DOHH2 (cell line): Measurements from ENCODE around the gene RANBP10.

Experiments used
- H3F3A ChIP-seq: fragments of 200-600 bp; sonication (generic), shearing (Covaris generic); 2 replicates; pipeline ENCODE4 v1.6.0; 2016; ENCODE audit warnings: antibody characterized with exemption, mild to moderate bottlenecking; ENCODE audit not compliant: control insufficient read depth, insufficient read depth
- H3K27ac ChIP-seq: fragments of 200-600 bp; sonication (generic); 2 replicates; pipeline ENCODE4 v1.5.1; 2014; ENCODE audit warnings: low read depth, mild to moderate bottlenecking, low read length, moderate library complexity
- H3K27me3 ChIP-seq: fragments of 200-600 bp; sonication (generic); 2 replicates; pipeline ENCODE4 v1.6.1; 2014; ENCODE audit warnings: mild to moderate bottlenecking, low read length, mixed read lengths; ENCODE audit not compliant: control insufficient read depth
- H3K36me3 ChIP-seq: fragments of 200-600 bp; sonication (generic); 2 replicates; pipeline ENCODE4 v1.6.1; 2014; ENCODE audit warnings: mild to moderate bottlenecking, low read length, moderate library complexity, mixed read lengths; ENCODE audit not compliant: control insufficient read depth
- H3K4me1 ChIP-seq: fragments of 200-600 bp; sonication (generic); 2 replicates; pipeline ENCODE4 v1.6.1; 2014; ENCODE audit warnings: mild to moderate bottlenecking, low read length, mixed read lengths; ENCODE audit not compliant: control insufficient read depth
- H3K4me2 ChIP-seq: fragments of 200-600 bp; sonication (generic); 2 replicates; pipeline ENCODE4 v1.6.0; 2014; ENCODE audit warnings: mild to moderate bottlenecking, low read length, moderate library complexity
- H3K4me3 ChIP-seq: fragments of 200-600 bp; sonication (generic); 2 replicates; pipeline ENCODE4 v1.5.1; 2014; ENCODE audit warnings: mild to moderate bottlenecking, low read length, mixed read lengths
- H3K79me2 ChIP-seq: fragments of 200-600 bp; sonication (generic); 2 replicates; pipeline ENCODE4 v1.6.1; 2014; ENCODE audit warnings: mild to moderate bottlenecking, low read length, mixed read lengths; ENCODE audit not compliant: control insufficient read depth
- H3K9me2 ChIP-seq: fragments of 200-600 bp; sonication (generic); replicated peaks from 2 replicates; pipeline ENCODE4 v1.6.1; 2014; ENCODE audit warnings: mild to moderate bottlenecking, low read length, mixed read lengths; ENCODE audit not compliant: control insufficient read depth
- H3K9me3 ChIP-seq: fragments of 200-600 bp; sonication (generic); 2 replicates; pipeline ENCODE4 v1.6.1; 2014; ENCODE audit warnings: antibody characterized with exemption, low read length, mixed read lengths; ENCODE audit not compliant: control insufficient read depth, insufficient read depth
- H4K20me1 ChIP-seq: fragments of 200-600 bp; sonication (generic); 2 replicates; pipeline ENCODE4 v1.6.0; 2014; ENCODE audit warnings: low read depth, mild to moderate bottlenecking, antibody characterized with exemption, low read length, moderate library complexity; ENCODE audit not compliant: control insufficient read depth, insufficient read depth
- CTCF ChIP-seq: fragments of 200-600 bp; sonication (generic); IDR thresholded peaks from one replicate; pipeline ENCODE4 v1.5.1; 2014; ENCODE audit warnings: antibody characterized with exemption, mild to moderate bottlenecking, low read depth, low read length; ENCODE audit not compliant: poor library complexity, severe bottlenecking
- EZH2phosphoT487 ChIP-seq: fragments of 200-600 bp; sonication (generic); IDR thresholded peaks from 2 replicates; pipeline ENCODE4 v1.6.1; 2017; ENCODE audit warnings: borderline replicate concordance, mild to moderate bottlenecking, antibody characterized with exemption, low read length, moderate library complexity, mixed read lengths

Gene RANBP10

GRCh38 chr16:67806428-67807147 is at the start of gene RANBP10, which contains the start of gene TSNAXIP1:
TSS of gene RANBP10 (minus strand) at chr16:67806560. CDS start at chr16:67806536, 24 bp downstream.
TSS of gene TSNAXIP1 (plus strand) at chr16:67806889. CDS start at chr16:67807150, 261 bp downstream.
- H3F3A ChIP-seq: no peaks in the 10 kb centered on the region
- H3K9me3 ChIP-seq: no peaks in the 10 kb centered on the region
- TF ChIP-seq EZH2phosphoT487 (no peak), CTCF (no peak)
- no peaks in the 10 kb centered on the region for H3K9me2 ChIP-seq
- peak within 1 kb of the TSS; percentile 19; the same call in 1 of the 2 replicates for H3K27ac ChIP-seq
- H3K4me1 ChIP-seq: peaks cover 37% of the 10 kb centered on the region
- H3K4me3 ChIP-seq: peak within 1 kb of the TSS; percentile 94
- H4K20me1 ChIP-seq: no peaks in the 10 kb centered on the region
- peak within 1 kb of the TSS; percentile 94 for H3K4me2 ChIP-seq
- 0 out of 2 replicates have a peak, but pooled peaks cover under 1% of the 10 kb centered on the region for H3K27me3 ChIP-seq
- H3K36me3 ChIP-seq: peaks cover 22% of the 10 kb centered on the region
- peaks cover 35% of the 10 kb centered on the region for H3K79me2 ChIP-seq

- 0 out of 2 replicates have a peak, but pooled peaks cover 3% of the 10 kb centered on the region for H3K4me1 ChIP-seq
- no peak overlapping the region for H3K27ac ChIP-seq
- no peaks in the 10 kb centered on the region for H3K9me2 ChIP-seq
- peaks cover 26% of the 10 kb centered on the region for H3K36me3 ChIP-seq
- H4K20me1 ChIP-seq: peaks cover 9% of the 10 kb centered on the region; the same call in 1 of the 2 replicates
- H3F3A ChIP-seq: no peaks in the 10 kb centered on the region
- peaks cover 96% of the 10 kb centered on the region for H3K79me2 ChIP-seq
- TF ChIP-seq CTCF (no peak), EZH2phosphoT487 (no peak)
- H3K4me3 ChIP-seq: no peak overlapping the region
- H3K4me2 ChIP-seq: no peak overlapping the region
- no peaks in the 10 kb centered on the region for H3K9me3 ChIP-seq
- no peaks in the 10 kb centered on the region for H3K27me3 ChIP-seq
Observed at GRCh38 chr16:67855789-67856188, 49.4 kb upstream of the RANBP10 start.

GRCh38 chr16:67853670-67854069 is 47.3 kb upstream of the RANBP10 start:
- no peaks in the 10 kb centered on the region for H3K9me2 ChIP-seq
- H3K4me2 ChIP-seq: no peak overlapping the region
- H3K36me3 ChIP-seq: peaks cover 29% of the 10 kb centered on the region
- H3K4me1 ChIP-seq: peaks cover 6% of the 10 kb centered on the region; the same call in 1 of the 2 replicates
- no peak overlapping the region for H3K27ac ChIP-seq
- TF ChIP-seq CTCF (no peak), EZH2phosphoT487 (no peak)
- H4K20me1 ChIP-seq: 0 out of 2 replicates have a peak, but pooled peaks cover 4% of the 10 kb centered on the region
- H3F3A ChIP-seq: no peaks in the 10 kb centered on the region
- no peaks in the 10 kb centered on the region for H3K9me3 ChIP-seq
- H3K4me3 ChIP-seq: no peak overlapping the region
- H3K79me2 ChIP-seq: peaks cover 98% of the 10 kb centered on the region
- H3K27me3 ChIP-seq: no peaks in the 10 kb centered on the region
